ENCODE data around the gene GRM8. TPM values are rescaled to one million over a fixed set of nuclear protein-coding genes. Genes with fewer than 3 reads are reported as not detected.

Gene GRM8
- total and polyA plus RNA-seq, 10 of the 15 experiments (the other 5 are each of a cell fraction or from before 2014, with no cell fraction given), result 0.33 to 7.1 (median 0.45) TPM; not detected in 2

DNA sequence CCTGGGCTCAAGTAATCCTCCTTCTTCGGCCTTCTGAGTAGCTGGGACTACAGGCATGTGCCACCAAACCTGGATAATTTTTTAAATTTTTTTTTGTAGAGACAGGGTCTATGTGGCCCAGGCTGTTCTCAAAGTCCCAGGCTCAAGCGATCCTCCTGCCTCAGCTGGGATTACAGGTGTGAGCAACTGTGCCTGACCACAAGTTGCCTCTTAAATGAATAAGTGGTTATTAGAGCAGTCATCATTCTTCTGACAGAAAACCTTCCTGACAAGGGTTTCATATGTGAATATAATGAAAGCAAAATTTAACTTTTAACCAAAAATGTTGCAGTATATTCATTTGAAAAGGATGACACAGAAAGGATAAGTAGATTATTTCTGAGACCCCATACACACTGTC lies 532.5 kb downstream of the GRM8 start (continued):
- TF ChIP-seq, protein P1, sequence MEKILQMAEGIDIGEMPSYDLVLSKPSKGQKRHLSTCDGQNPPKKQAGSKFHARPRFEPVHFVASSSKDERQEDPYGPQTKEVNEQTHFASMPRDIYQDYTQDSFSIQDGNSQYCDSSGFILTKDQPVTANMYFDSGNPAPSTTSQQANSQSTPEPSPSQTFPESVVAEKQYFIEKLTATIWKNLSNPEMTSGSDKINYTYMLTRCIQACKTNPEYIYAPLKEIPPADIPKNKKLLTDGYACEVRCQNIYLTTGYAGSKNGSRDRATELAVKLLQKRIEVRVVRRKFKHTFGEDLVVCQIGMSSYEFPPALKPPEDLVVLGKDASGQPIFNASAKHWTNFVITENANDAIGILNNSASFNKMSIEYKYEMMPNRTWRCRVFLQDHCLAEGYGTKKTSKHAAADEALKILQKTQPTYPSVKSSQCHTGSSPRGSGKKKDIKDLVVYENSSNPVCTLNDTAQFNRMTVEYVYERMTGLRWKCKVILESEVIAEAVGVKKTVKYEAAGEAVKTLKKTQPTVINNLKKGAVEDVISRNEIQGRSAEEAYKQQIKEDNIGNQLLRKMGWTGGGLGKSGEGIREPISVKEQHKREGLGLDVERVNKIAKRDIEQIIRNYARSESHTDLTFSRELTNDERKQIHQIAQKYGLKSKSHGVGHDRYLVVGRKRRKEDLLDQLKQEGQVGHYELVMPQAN (conservative IDR thresholded peaks at IDR 0.05), result no peak
- TF ChIP-seq RELB (IDR thresholded peaks at IDR 0.05; ENCODE audit: low read depth) (0 out of 2 replicates have a peak, but pooled peaks have one; percentile 60), BHLHE40 (IDR thresholded peaks at IDR 0.05; ENCODE audit: borderline replicate concordance in 1 of 2, low read depth in 2 of 2, low read length in 1 of 2) (peak; percentile 40 to 49; a peak in 2 of 4 replicates), BCL11A (IDR thresholded peaks at IDR 0.05; ENCODE audit: low read depth, low read length) (peak; percentile 82), ATF7 (IDR thresholded peaks at IDR 0.05; ENCODE audit: low read depth) (peak; percentile 78), NBN (IDR thresholded peaks at IDR 0.05) (0 out of 2 replicates have a peak, but pooled peaks have one; percentile 13), RUNX3 (IDR thresholded peaks at IDR 0.05; ENCODE audit: low read length) (peak; percentile 94), CBX5 (IDR thresholded peaks at IDR 0.05; ENCODE audit: low read depth) (0 out of 2 replicates have a peak, but pooled peaks have one; percentile 53), TCF12 (IDR thresholded peaks at IDR 0.05; ENCODE audit: low read depth, low read length) (peak; percentile 95), EP300 (IDR thresholded peaks at IDR 0.05; ENCODE audit: borderline replicate concordance in 1 of 2, control insufficient read depth in 1 of 2, low read depth in 2 of 2, low read length in 2 of 2) (peak; percentile 29 to 54; a peak in 2 of 4 replicates), EED (IDR thresholded peaks at IDR 0.05; ENCODE audit: low read depth) (peak; percentile 67), SUPT20H (IDR thresholded peaks at IDR 0.05; ENCODE audit: borderline replicate concordance, control insufficient read depth, low read depth, low read length) (no peak), NFIC (IDR thresholded peaks at IDR 0.05; ENCODE audit: low read depth, low read length) (peak; percentile 80; the same call in 1 of the 2 replicates), BACH1 (IDR thresholded peaks at IDR 0.05; ENCODE audit: borderline replicate concordance) (peak; percentile 25; the same call in 1 of the 2 replicates), JUNB (IDR thresholded peaks at IDR 0.05) (peak; percentile 74), ZBTB33 (IDR thresholded peaks at IDR 0.05) (no peak), IKZF1 (conservative IDR thresholded peaks at IDR 0.05) (peak; percentile 43), MXI1 (IDR thresholded peaks at IDR 0.05; ENCODE audit: low read depth, low read length) (no peak), IKZF2 (IDR thresholded peaks at IDR 0.05) (peak; percentile 72 to 75; a peak in 2 of 4 replicates)
- TF ChIP-seq, protein P2, sequence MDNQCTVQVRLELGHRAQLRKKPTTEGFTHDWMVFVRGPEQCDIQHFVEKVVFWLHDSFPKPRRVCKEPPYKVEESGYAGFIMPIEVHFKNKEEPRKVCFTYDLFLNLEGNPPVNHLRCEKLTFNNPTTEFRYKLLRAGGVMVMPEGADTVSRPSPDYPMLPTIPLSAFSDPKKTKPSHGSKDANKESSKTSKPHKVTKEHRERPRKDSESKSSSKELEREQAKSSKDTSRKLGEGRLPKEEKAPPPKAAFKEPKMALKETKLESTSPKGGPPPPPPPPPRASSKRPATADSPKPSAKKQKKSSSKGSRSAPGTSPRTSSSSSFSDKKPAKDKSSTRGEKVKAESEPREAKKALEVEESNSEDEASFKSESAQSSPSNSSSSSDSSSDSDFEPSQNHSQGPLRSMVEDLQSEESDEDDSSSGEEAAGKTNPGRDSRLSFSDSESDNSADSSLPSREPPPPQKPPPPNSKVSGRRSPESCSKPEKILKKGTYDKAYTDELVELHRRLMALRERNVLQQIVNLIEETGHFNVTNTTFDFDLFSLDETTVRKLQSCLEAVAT (IDR thresholded peaks at IDR 0.05), result 0 out of 2 replicates have a peak, but pooled peaks have one; percentile 51
- TF ChIP-seq, protein P3, sequence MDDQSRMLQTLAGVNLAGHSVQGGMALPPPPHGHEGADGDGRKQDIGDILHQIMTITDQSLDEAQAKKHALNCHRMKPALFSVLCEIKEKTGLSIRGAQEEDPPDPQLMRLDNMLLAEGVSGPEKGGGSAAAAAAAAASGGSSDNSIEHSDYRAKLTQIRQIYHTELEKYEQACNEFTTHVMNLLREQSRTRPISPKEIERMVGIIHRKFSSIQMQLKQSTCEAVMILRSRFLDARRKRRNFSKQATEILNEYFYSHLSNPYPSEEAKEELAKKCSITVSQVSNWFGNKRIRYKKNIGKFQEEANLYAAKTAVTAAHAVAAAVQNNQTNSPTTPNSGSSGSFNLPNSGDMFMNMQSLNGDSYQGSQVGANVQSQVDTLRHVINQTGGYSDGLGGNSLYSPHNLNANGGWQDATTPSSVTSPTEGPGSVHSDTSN (IDR thresholded peaks at IDR 0.05; ENCODE audit: insufficient replicate concordance, low read depth, low read length), result peak; percentile 83

Data from GM12878 (cell line).